ENCODE results near the gene TMED6. TPM values are rescaled to one million over a fixed set of nuclear protein-coding genes. Genes with fewer than 3 reads are reported as not detected.

TMED6 gene
- total and polyA plus RNA-seq, 8 donors, result 1.2 to 5.0 (median 3.4) TPM

DNA sequence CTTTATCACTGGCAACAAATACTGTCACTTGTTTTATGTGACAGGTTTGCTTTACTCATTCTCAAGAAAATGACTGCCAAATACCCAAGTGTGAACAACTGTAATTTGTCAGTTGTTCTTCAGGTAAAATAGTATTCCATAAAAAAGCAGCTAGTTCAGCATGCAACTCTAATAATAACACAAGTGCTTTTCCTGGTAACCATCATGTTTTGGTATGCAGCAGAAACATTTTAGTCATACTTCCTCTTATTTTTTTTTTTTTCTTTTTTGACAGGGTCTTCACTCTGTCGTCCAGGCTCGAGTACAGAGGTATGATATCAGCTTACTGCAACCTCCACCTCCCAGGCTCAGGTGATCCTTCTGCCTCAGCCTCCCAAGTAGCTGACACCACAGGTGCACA lies 29.6 kb upstream of the TMED6 start:
- TF ChIP-seq, protein P1, sequence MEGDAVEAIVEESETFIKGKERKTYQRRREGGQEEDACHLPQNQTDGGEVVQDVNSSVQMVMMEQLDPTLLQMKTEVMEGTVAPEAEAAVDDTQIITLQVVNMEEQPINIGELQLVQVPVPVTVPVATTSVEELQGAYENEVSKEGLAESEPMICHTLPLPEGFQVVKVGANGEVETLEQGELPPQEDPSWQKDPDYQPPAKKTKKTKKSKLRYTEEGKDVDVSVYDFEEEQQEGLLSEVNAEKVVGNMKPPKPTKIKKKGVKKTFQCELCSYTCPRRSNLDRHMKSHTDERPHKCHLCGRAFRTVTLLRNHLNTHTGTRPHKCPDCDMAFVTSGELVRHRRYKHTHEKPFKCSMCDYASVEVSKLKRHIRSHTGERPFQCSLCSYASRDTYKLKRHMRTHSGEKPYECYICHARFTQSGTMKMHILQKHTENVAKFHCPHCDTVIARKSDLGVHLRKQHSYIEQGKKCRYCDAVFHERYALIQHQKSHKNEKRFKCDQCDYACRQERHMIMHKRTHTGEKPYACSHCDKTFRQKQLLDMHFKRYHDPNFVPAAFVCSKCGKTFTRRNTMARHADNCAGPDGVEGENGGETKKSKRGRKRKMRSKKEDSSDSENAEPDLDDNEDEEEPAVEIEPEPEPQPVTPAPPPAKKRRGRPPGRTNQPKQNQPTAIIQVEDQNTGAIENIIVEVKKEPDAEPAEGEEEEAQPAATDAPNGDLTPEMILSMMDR (IDR thresholded peaks at IDR 0.05), result no peak

DNA sequence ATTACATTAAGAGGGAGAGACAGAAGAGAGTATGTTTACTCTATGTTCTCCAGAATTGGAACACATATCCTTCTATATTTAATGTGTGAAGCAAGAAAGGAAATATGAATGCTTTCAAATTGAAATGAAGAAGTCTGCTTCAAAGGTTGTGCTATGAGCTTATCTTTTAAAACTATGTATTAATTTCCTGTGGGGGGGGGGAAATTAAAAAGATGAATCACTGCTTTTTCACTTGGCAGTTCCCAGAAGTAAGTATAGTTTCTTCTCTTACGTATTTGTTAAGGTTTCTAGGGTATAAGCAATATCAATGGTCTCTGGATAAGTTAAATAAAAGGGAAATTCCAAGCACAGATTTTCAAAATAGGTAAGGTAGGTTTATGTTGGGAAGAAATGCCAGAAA lies 27.2 kb upstream of the TMED6 start:
- Histone ChIP-seq H3K36me3 (peaks cover 0 to 63% of the 10 kb centered on the region in 2 donors), H3K4me3 (no peak overlapping the region), H3K27me3 (no peaks in the 10 kb centered on the region), H3K27ac (peak overlapping the region in 1 of 2 donors; percentile 14), H3K4me1 (peaks cover 5 to 31% of the 10 kb centered on the region in 2 donors), H3K9me3 (no peaks in the 10 kb centered on the region)
- no peak for DNase-seq
- no peak for ATAC-seq
- intact Hi-C loops (cut with DNase I), result no loop called here
- TF ChIP-seq, protein P1 (IDR thresholded peaks at IDR 0.05), result no peak

More for the DNA sequence above, 29.6 kb upstream of the TMED6 start:
- peaks cover 0 to 69% of the 10 kb centered on the region in 2 donors for H3K36me3 ChIP-seq
- intact Hi-C loops (cut with DNase I), result no loop called here
- ATAC-seq (no peak), DNase-seq (no peak)
- H3K4me1 ChIP-seq, result peaks cover 5 to 47% of the 10 kb centered on the region in 2 donors
- H3K4me3 ChIP-seq, result no peak overlapping the region
- H3K9me3 ChIP-seq, result no peaks in the 10 kb centered on the region
- H3K27ac ChIP-seq, result peak overlapping the region; percentile 6 to 33
- no peaks in the 10 kb centered on the region for H3K27me3 ChIP-seq

DNA sequence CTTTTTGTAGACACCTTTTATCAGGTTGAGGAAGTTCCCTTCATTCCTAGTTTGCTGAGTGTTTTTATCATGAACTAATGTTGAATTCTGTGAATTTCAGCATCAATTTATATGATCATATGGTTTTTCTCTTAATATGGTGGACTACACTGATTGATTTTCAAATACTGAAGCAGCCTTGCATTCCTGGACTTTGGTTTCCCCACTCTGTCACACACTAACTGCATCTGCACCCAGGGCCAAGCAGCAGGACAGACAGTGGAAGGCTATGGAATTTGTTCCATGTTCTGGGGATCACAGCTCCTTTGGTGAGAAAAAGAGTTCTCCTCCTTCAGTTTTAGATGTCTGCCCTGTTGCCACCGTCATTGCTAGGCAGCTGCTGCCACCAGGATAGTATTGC lies 26.4 kb upstream of the TMED6 start:
- DNase-seq (no peak), ATAC-seq (no peak)
- H3K9me3 ChIP-seq, result no peaks in the 10 kb centered on the region
- peaks cover 0 to 56% of the 10 kb centered on the region in 2 donors for H3K36me3 ChIP-seq
- H3K4me1 ChIP-seq, result peaks cover 5 to 23% of the 10 kb centered on the region in 2 donors
- TF ChIP-seq, protein P1 (IDR thresholded peaks at IDR 0.05), result no peak
- no peaks in the 10 kb centered on the region for H3K27me3 ChIP-seq
- no peak overlapping the region for H3K27ac ChIP-seq
- no peak overlapping the region for H3K4me3 ChIP-seq
- intact Hi-C loops (cut with DNase I), result no loop called here

DNA sequence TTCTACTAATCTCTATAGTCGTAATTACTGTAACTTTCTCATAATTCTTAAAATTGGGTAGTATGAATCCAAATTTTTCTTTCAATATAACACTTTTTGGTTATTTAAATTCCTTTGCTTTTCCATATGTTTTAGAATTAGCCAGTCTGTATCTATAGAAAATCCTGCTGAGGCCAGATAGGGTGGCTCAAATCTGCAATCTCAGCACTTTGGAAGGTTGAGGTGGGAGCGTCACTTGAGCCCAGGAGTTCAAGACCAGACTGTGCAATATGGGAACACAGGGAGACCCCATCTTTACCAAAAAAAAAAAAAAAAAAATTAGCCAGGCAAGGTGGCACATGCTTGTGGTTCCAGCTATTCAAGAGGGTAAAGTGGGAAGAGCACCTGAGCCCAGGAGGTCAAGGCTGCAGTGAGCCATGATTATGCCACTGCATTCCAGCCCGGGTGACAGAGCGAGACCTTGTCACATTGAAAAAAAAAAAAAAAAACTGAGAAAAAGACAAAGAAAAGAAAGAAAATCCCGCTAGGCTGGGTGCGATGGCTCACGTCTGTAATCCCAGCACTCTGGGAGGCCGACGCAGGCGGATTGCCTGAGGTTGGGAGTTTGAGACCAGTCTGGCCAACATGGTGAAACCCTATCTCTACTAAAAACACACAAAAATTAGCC lies 24.9 kb upstream of the TMED6 start:
- no peak for ATAC-seq
- intact Hi-C loops (cut with DNase I), result no loop called here
- TF ChIP-seq, protein P1 (IDR thresholded peaks at IDR 0.05), result no peak
- Histone ChIP-seq H3K9me3 (no peaks in the 10 kb centered on the region), H3K4me1 (peaks cover 5 to 8% of the 10 kb centered on the region in 2 donors), H3K27me3 (no peaks in the 10 kb centered on the region), H3K4me3 (no peak overlapping the region), H3K36me3 (peaks cover 0 to 56% of the 10 kb centered on the region in 2 donors), H3K27ac (no peak overlapping the region)
- DNase-seq, result no peak

DNA sequence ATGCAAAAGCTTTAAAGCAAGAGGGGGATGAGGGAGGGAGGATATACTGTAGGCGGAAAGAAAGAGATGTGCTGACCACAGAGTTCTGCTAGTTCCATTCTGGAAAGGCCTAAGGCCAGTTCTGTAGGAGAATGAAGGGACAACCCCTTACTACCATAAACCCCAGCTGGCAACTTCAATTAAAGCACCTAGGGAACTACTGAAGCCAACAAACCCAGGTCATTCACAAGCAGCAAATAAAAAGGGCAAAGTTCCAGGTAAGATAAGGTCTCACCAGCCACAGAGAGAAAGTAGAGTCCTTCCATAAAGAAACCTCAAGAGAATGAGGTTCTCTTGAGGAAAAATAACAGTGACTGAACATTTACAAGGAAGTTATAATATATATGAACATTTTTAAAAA lies 21.4 kb upstream of the TMED6 start:
- Histone ChIP-seq H3K4me1 (no peaks in the 10 kb centered on the region), H3K27ac (no peak overlapping the region), H3K4me3 (no peak overlapping the region), H3K9me3 (no peaks in the 10 kb centered on the region), H3K36me3 (peaks cover 0 to 59% of the 10 kb centered on the region in 2 donors), H3K27me3 (no peaks in the 10 kb centered on the region)
- ATAC-seq, result no peak
- no peak for DNase-seq
- TF ChIP-seq, protein P1 (IDR thresholded peaks at IDR 0.05), result no peak
- intact Hi-C loops (cut with DNase I), result no loop called here

Measured in left lung (tissue), 10 donors.